Kidney (tissue), 14 donors: ENCODE measurements around the gene PLAAT1. TPM values are rescaled to one million over a fixed set of nuclear protein-coding genes. Genes with fewer than 3 reads are reported as not detected.
A peak's percentile ranks its signal among the peaks of the same experiment; 100 is the strongest.

ENCODE experiments used
- DNase-seq, 5 donors: peaks; one replicate each; pipeline ENCODE4 v3.0.0-alpha.2; 2013 to 2020
- FAIRE-seq: peaks from 2 replicates; lab custom pipeline; 2012; peaks lifted over from hg19 to GRCh38; lab: Jason Lieb, UNC
- H3K27ac ChIP-seq, 2 donors: one replicate each; pipeline ENCODE4 v1.7.0; 2013; ENCODE audit warnings: low read depth in 2 of 2, low read length in 2 of 2, inconsistent platforms in 1 of 2
- H3K27me3 ChIP-seq: one replicate; pipeline ENCODE4 v1.7.1; 2013; ENCODE audit warnings: low read length, inconsistent platforms; ENCODE audit not compliant: control insufficient read depth, insufficient read depth
- H3K36me3 ChIP-seq, 3 donors: one replicate each; pipeline versions ENCODE4 v1.7.0 to v1.7.1; 2013; ENCODE audit warnings: low read length in 3 of 3, control low read depth in 1 of 3, inconsistent platforms in 1 of 3; ENCODE audit not compliant: insufficient read depth in 3 of 3, control insufficient read depth in 2 of 3
- H3K4me1 ChIP-seq, 3 donors: one replicate each; pipeline versions ENCODE4 v1.7.0 to v1.7.1; 2013; ENCODE audit warnings: low read length in 3 of 3, inconsistent platforms in 1 of 3, low read depth in 1 of 3; ENCODE audit not compliant: control insufficient read depth in 2 of 3, insufficient read depth in 2 of 3
- H3K4me3 ChIP-seq, 3 donors: one replicate each; pipeline versions ENCODE4 v1.7.0 to v1.8.1; 2013; ENCODE audit warnings: low read length in 3 of 3, control low read depth in 1 of 3, inconsistent platforms in 1 of 3
- H3K9ac ChIP-seq, 3 donors: one replicate each; pipeline versions ENCODE4 v1.7.0 to v1.7.1; 2013; ENCODE audit warnings: low read length in 3 of 3, control low read depth in 1 of 3, inconsistent platforms in 1 of 3
- H3K9me3 ChIP-seq, 3 donors: one replicate each; pipeline versions ENCODE4 v1.7.0 to v1.7.1; 2013; ENCODE audit warnings: low read length in 3 of 3, control low read depth in 1 of 3, inconsistent platforms in 1 of 3; ENCODE audit not compliant: control insufficient read depth in 2 of 3, insufficient read depth in 1 of 3
- intact Hi-C: fragments of 100-400 bp; cut with DNase I; formaldehyde crosslinking; loops from one replicate; pipeline ENCODE4 v1.11.1; 2022
- polyA plus RNA-seq: library from polyadenylated mRNA; stranded (reverse); fragments of 350-450 nt; fragmentation: Illumina TruSeq; extraction: RNeasy Lipid Tissue Mini Kit (QIAGEN cat#74804); gene quantifications from one replicate; pipeline ENCODE4 v1.2.3, GENCODE V29; 2014; ENCODE audit warnings: low read depth, low replicate concordance; ENCODE audit not compliant: insufficient read depth
- total RNA-seq: library from RNA; stranded (reverse); fragmentation: NEBNext Ultra II Directional; extraction: Animal tissue kit (Norgen Biotek cat#: 25700); gene quantifications from one replicate; pipeline ENCODE4 v1.2.1, GENCODE V29; 2021
- TF ChIP-seq, protein P1 (sequence below): IDR thresholded peaks from 3 replicates; pipeline ENCODE4 v1.5.1; 2012; ENCODE audit warnings: mild to moderate bottlenecking, moderate library complexity, borderline replicate concordance; ENCODE audit not compliant: insufficient read depth; ENCODE audit errors: extremely low read depth
- donor health status: control.
- donor health status: control.
- donor health status: control.
- donor health status: control.
- donor health status: control.
- donor health status: DM: yes; HTN: yes; CAD: no.
- donor health status: Normal renal cell carcinoma (clear cell type).

Gene PLAAT1
- total and polyA plus RNA-seq, 2 donors from 2014 or later = 0.39 to 0.72 TPM

- DNase-seq (no peak), FAIRE-seq (no peak)
- TF ChIP-seq, protein P1, sequence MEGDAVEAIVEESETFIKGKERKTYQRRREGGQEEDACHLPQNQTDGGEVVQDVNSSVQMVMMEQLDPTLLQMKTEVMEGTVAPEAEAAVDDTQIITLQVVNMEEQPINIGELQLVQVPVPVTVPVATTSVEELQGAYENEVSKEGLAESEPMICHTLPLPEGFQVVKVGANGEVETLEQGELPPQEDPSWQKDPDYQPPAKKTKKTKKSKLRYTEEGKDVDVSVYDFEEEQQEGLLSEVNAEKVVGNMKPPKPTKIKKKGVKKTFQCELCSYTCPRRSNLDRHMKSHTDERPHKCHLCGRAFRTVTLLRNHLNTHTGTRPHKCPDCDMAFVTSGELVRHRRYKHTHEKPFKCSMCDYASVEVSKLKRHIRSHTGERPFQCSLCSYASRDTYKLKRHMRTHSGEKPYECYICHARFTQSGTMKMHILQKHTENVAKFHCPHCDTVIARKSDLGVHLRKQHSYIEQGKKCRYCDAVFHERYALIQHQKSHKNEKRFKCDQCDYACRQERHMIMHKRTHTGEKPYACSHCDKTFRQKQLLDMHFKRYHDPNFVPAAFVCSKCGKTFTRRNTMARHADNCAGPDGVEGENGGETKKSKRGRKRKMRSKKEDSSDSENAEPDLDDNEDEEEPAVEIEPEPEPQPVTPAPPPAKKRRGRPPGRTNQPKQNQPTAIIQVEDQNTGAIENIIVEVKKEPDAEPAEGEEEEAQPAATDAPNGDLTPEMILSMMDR = no peak
These were observed 29.4 kb downstream of the PLAAT1 start for GRCh38 chr3:193270451-193270850.

DNA sequence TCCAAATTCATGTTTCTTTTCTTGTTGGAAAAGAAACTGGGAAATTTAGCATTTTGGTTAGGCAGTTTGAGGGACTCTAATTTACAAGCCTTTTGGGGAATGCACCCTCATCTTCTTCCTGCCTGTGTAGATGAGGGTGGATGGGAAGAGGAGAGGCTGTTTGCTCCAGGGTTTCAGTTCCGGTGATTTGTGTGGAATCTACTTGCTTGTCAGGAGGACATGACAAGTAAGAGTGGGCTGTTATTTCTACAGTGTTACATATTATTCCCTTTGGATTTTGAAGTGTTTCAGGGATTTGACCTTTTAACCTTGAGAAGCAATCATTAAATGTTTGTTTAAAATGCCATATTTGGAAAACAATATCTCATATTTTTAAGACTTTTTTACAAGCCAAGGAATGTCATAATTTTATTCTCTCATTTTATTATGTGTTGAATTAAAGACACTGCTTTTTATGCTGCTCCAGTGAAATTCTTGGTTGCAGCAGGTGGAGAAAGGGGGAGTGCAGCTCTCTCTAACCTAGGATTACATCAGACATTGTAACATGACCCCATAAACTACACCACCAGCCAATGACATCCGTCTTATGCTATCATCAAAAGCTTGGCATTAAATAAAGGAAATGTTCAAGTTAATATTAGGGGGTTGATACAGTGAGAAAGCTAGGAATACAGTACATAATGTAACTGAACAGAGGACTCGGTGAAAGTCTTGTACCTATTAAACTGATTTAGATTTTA lies 30.2 kb downstream of the PLAAT1 start:
- FAIRE-seq (no peak), DNase-seq (peak in 2 of 5 donors; percentile 5 to 10)
- H3K4me1 ChIP-seq = no peaks in the 10 kb centered on the region
- H3K9me3 ChIP-seq = no peaks in the 10 kb centered on the region
- H3K27me3 ChIP-seq = no peaks in the 10 kb centered on the region
- TF ChIP-seq, protein P1 = no peak
- intact Hi-C loops = no loop called here
- no peaks in the 10 kb centered on the region for H3K36me3 ChIP-seq
- H3K9ac ChIP-seq = no peak overlapping the region
- H3K27ac ChIP-seq = no peak overlapping the region
- no peak overlapping the region for H3K4me3 ChIP-seq

More at GRCh38 chr3:193270451-193270850, 29.4 kb downstream of the PLAAT1 start:
- intact Hi-C loops = no loop called here
- Histone ChIP-seq H3K4me1 (no peaks in the 10 kb centered on the region), H3K27ac (no peak overlapping the region), H3K9me3 (no peaks in the 10 kb centered on the region), H3K4me3 (no peak overlapping the region), H3K27me3 (no peaks in the 10 kb centered on the region), H3K9ac (no peak overlapping the region), H3K36me3 (no peaks in the 10 kb centered on the region)

GRCh38 chr3:193292386-193292785 lies 51.4 kb downstream of the PLAAT1 start:
- TF ChIP-seq, protein P1 = no peak
- Histone ChIP-seq H3K9ac (no peak overlapping the region), H3K27me3 (no peaks in the 10 kb centered on the region), H3K9me3 (peaks cover 0 to 10% (median 0%) of the 10 kb centered on the region in 3 donors), H3K27ac (no peak overlapping the region), H3K4me1 (no peaks in the 10 kb centered on the region), H3K36me3 (no peaks in the 10 kb centered on the region), H3K4me3 (no peak overlapping the region)
- FAIRE-seq = no peak
- intact Hi-C loops = no loop called here
- no peak for DNase-seq

DNA sequence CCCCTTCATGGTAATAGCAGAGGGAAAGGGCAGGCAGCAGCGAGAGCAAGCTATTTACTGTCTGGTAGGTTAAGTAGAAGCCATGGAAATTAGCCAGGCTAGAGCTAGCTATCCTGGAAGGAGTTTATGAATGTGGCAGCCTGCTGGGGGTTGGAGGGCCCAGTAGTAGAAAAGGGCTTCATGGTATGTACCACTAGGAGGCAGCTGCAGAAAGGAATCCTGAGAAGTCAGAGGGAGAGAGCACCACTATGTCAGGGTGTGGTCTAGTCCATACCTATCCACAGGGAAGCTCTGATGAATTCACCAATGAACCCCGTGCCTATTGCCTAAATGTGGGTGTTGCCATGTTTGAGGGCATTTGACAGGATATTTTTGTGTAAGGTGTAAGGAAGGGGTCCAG lies 55.0 kb downstream of the PLAAT1 start:
- FAIRE-seq (no peak), DNase-seq (no peak)
- Histone ChIP-seq H3K27me3 (no peaks in the 10 kb centered on the region), H3K4me3 (no peak overlapping the region), H3K9me3 (peaks cover 0 to 10% (median 0%) of the 10 kb centered on the region in 3 donors), H3K9ac (no peak overlapping the region), H3K27ac (no peak overlapping the region), H3K36me3 (no peaks in the 10 kb centered on the region), H3K4me1 (no peaks in the 10 kb centered on the region)
- intact Hi-C loops = no loop called here
- TF ChIP-seq, protein P1 = no peak
